Measurements from ENCODE around the gene ADAM8. TPM values are rescaled to one million over a fixed set of nuclear protein-coding genes. Genes with fewer than 3 reads are reported as not detected.

ADAM8 gene
- total RNA-seq, 4 donors from 2014 or later, result 0.90 to 2.1 (median 1.2) TPM

- in situ Hi-C loops (cut with MboI; ENCODE audit: low sequenced_read_pairs in 4 of 4) (no loop called here), intact Hi-C loops (cut with DNase I; ENCODE audit: low total_unique reads) (no loop called here)
- no peak for TF ChIP-seq CTCF (IDR thresholded peaks at IDR 0.05 in 4 of 5, conservative IDR thresholded peaks at IDR 0.05 in 1 of 5)
- TF ChIP-seq POLR2A (IDR thresholded peaks at IDR 0.05), result no peak
These were observed 39.6 kb upstream of the ADAM8 start for GRCh38 chr10:133316266-133316665.

GRCh38 chr10:133315847-133316246, 39.2 kb upstream of the ADAM8 start:
- in situ Hi-C loops (cut with MboI; ENCODE audit: low sequenced_read_pairs in 4 of 4), result no loop called here

More at GRCh38 chr10:133316266-133316665, 39.6 kb upstream of the ADAM8 start:
- DNase-seq (no peak), ATAC-seq (no peak)
- H3K4me1 ChIP-seq, result peaks cover 0 to 3% of the 10 kb centered on the region in 2 donors
- peaks cover 0 to 15% of the 10 kb centered on the region in 2 donors for H3K36me3 ChIP-seq
- no peak overlapping the region for H3K4me3 ChIP-seq
- H3K27me3 ChIP-seq, result peaks cover 12 to 27% (median 16%) of the 10 kb centered on the region in 3 donors
- H3K9me3 ChIP-seq, result no peaks in the 10 kb centered on the region
- no peak overlapping the region for H3K27ac ChIP-seq

DNA sequence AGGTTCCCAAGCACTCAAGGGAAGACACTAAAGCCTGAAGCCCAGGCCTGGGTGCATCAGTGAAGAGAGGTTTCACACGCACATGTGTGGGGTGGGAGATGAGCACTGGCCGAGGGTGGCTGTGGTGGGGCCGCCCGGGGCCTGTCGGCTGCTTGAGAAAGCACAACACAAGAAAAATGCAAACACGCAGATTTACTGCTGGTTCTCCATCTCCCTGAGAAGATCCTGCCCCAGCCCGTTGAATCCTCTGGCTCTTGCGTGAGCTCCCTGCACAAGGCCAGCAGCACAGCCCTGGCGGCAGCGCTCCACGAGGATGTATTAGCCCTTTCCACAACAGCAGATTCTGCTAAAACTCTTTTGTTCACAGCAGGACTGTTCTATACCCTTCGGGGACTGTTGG, 38.2 kb upstream of the ADAM8 start:
- no peak for DNase-seq
- H3K27me3 ChIP-seq, result peaks cover 6 to 15% (median 10%) of the 10 kb centered on the region in 3 donors
- no peak overlapping the region for H3K4me3 ChIP-seq
- peaks cover 0 to 3% of the 10 kb centered on the region in 2 donors for H3K4me1 ChIP-seq
- peaks cover 0 to 24% of the 10 kb centered on the region in 2 donors for H3K36me3 ChIP-seq
- intact Hi-C loops (cut with DNase I; ENCODE audit: low total_unique reads), result no loop called here
- in situ Hi-C loops (cut with MboI; ENCODE audit: low sequenced_read_pairs in 4 of 4), result no loop called here
- no peak for ATAC-seq
- H3K27ac ChIP-seq, result no peak overlapping the region
- TF ChIP-seq POLR2A (IDR thresholded peaks at IDR 0.05), result no peak
- TF ChIP-seq CTCF (IDR thresholded peaks at IDR 0.05 in 4 of 5, conservative IDR thresholded peaks at IDR 0.05 in 1 of 5), result no peak
- H3K9me3 ChIP-seq, result no peaks in the 10 kb centered on the region

More at GRCh38 chr10:133315847-133316246, 39.2 kb upstream of the ADAM8 start:
- DNase-seq, result no peak
- H3K9me3 ChIP-seq, result no peaks in the 10 kb centered on the region
- H3K4me1 ChIP-seq, result peaks cover 0 to 3% of the 10 kb centered on the region in 2 donors
- H3K27me3 ChIP-seq, result peaks cover 11 to 23% (median 15%) of the 10 kb centered on the region in 3 donors
- intact Hi-C loops (cut with DNase I; ENCODE audit: low total_unique reads), result no loop called here
- no peak overlapping the region for H3K27ac ChIP-seq
- H3K4me3 ChIP-seq, result no peak overlapping the region
- no peak for ATAC-seq
- TF ChIP-seq POLR2A (IDR thresholded peaks at IDR 0.05) (no peak), CTCF (IDR thresholded peaks at IDR 0.05 in 4 of 5, conservative IDR thresholded peaks at IDR 0.05 in 1 of 5) (no peak)
- H3K36me3 ChIP-seq, result peaks cover 0 to 16% of the 10 kb centered on the region in 2 donors

DNA sequence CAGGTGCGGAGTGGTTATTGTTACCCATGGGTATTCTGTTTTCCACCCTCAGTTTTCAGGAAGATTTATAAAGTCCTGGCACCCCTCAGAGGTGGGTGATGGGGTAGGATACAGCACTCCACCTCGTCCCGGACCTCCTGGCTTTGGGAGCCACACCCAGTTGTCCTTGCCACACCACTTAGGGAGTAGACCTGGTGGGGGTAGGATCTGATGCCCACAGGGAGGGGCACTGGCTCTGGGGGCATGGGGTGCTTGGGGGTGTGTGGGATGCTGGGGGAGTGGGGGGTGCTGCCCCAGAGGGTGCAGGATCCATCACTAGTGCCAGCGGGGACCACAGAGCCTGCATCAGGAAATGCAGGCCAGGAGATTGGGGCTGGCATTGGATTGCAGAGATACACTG, 36.5 kb upstream of the ADAM8 start:
- no peak for DNase-seq
- intact Hi-C loops (cut with DNase I; ENCODE audit: low total_unique reads), result no loop called here
- Histone ChIP-seq H3K4me3 (no peak overlapping the region), H3K4me1 (peaks cover 0 to 3% of the 10 kb centered on the region in 2 donors), H3K9me3 (no peaks in the 10 kb centered on the region), H3K27me3 (no peaks in the 10 kb centered on the region), H3K36me3 (peaks cover 0 to 24% of the 10 kb centered on the region in 2 donors), H3K27ac (peak overlapping the region in 1 of 4 donors; percentile 26)
- in situ Hi-C loops (cut with MboI; ENCODE audit: low sequenced_read_pairs in 4 of 4), result no loop called here
- no peak for ATAC-seq
- no peak for TF ChIP-seq POLR2A (IDR thresholded peaks at IDR 0.05)
- no peak for TF ChIP-seq CTCF (IDR thresholded peaks at IDR 0.05 in 4 of 5, conservative IDR thresholded peaks at IDR 0.05 in 1 of 5)

DNA sequence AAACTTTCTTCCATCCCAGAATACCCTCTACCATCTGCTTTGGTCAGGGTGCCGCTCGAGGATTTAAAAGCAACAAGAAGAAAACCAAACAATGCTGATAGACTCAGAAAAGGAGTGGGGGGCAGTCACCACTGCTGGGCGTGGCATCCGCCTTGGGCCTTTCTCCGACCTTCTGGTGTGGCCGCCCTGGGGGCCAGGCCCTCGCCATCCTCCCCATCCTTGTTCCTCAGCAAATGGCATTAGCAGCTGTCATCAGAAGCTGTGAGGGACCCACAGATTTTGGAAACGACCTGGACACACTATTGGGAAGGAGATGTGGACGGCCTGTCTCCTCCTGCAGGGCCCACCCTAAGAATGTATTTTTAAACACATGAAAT, 36.1 kb upstream of the ADAM8 start:
- in situ Hi-C loops (cut with MboI; ENCODE audit: low sequenced_read_pairs in 4 of 4) (no loop called here), intact Hi-C loops (cut with DNase I; ENCODE audit: low total_unique reads) (no loop called here)
- Histone ChIP-seq H3K9me3 (no peaks in the 10 kb centered on the region), H3K4me3 (no peak overlapping the region), H3K36me3 (peaks cover 0 to 24% of the 10 kb centered on the region in 2 donors), H3K27me3 (no peaks in the 10 kb centered on the region), H3K4me1 (peaks cover 3 to 5% of the 10 kb centered on the region in 2 donors), H3K27ac (no peak overlapping the region)
- ATAC-seq, result no peak
- no peak for DNase-seq
- TF ChIP-seq POLR2A (IDR thresholded peaks at IDR 0.05) (no peak), CTCF (IDR thresholded peaks at IDR 0.05 in 4 of 5, conservative IDR thresholded peaks at IDR 0.05 in 1 of 5) (no peak)
